SJSA1 (cell line): ENCODE measurements around the gene TBC1D5. TPM values are rescaled to one million over a fixed set of nuclear protein-coding genes. Genes with fewer than 3 reads are reported as not detected.
"Not testable (repeated sequence)": the region's sequence is repeated elsewhere in the genome, so short reads cannot be mapped to it uniquely, and the experiment has no call there.

Experiments used
- DNase-seq, 2 experiments: peaks; one replicate each; pipeline ENCODE4 v3.0.0-alpha.2; 2015 to 2020; ENCODE audit warnings: low spot score in 2 of 2, low read depth in 1 of 2
- H3K27ac ChIP-seq: fragments of 250-450 bp; sonication (Bioruptor Pico); 2 replicates; pipeline ENCODE4 v1.5.1; 2020; ENCODE audit warnings: mild to moderate bottlenecking, moderate library complexity
- H3K27me3 ChIP-seq: fragments of 250-450 bp; sonication (Bioruptor Pico); replicated peaks from 2 replicates; pipeline ENCODE4 v1.5.1; 2020; ENCODE audit warnings: mild to moderate bottlenecking, moderate library complexity
- H3K36me3 ChIP-seq: fragments of 250-450 bp; sonication (Bioruptor Pico); 2 replicates; pipeline ENCODE4 v1.5.1; 2020; ENCODE audit warnings: mild to moderate bottlenecking
- H3K4me1 ChIP-seq: fragments of 250-450 bp; sonication (Bioruptor Pico); replicated peaks from 2 replicates; pipeline ENCODE4 v1.6.1; 2021; ENCODE audit warnings: mild to moderate bottlenecking
- H3K4me3 ChIP-seq: fragments of 250-450 bp; sonication (Bioruptor Pico); 2 replicates; pipeline ENCODE4 v1.5.1; 2020; ENCODE audit warnings: mild to moderate bottlenecking
- H3K9me3 ChIP-seq: fragments of 250-450 bp; sonication (Bioruptor Pico); replicated peaks from 2 replicates; pipeline ENCODE4 v1.5.1; 2020; ENCODE audit warnings: mild to moderate bottlenecking
- total RNA-seq: library from RNA; depleted of rRNA; stranded (reverse); fragments of >200 nt; shearing (Covaris generic); gene quantifications from 2 replicates; pipeline ENCODE4 v1.2.3, GENCODE V29; 2014

The TBC1D5 gene
- total RNA-seq, 1 experiment from 2014 or later: 40.8 TPM

DNA sequence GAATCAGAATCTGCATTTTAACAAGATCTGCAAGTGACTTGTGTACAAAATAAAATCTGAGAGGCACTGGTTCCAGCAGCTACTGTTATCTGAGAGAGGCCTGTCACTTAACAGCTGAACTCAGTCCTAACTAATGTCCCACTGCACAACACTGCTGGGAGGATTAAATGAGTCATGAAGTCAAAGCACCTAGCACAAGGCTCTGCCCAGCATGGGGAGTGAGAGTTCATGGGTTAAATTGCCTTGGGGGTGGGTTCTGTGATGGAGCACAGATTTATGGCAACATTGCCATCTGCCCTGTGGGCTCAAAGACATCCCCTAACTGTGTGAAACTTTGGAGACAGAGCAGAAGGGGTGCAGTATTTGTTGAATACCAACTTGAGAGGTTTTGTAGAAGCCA, 606.7 kb downstream of the TBC1D5 start:
- no peaks in the 10 kb centered on the region for H3K4me1 ChIP-seq
- H3K27ac ChIP-seq: no peak overlapping the region
- H3K36me3 ChIP-seq: no peaks in the 10 kb centered on the region
- H3K27me3 ChIP-seq: no peaks in the 10 kb centered on the region
- no peak overlapping the region for H3K4me3 ChIP-seq
- no peaks in the 10 kb centered on the region for H3K9me3 ChIP-seq
- no peak for DNase-seq

DNA sequence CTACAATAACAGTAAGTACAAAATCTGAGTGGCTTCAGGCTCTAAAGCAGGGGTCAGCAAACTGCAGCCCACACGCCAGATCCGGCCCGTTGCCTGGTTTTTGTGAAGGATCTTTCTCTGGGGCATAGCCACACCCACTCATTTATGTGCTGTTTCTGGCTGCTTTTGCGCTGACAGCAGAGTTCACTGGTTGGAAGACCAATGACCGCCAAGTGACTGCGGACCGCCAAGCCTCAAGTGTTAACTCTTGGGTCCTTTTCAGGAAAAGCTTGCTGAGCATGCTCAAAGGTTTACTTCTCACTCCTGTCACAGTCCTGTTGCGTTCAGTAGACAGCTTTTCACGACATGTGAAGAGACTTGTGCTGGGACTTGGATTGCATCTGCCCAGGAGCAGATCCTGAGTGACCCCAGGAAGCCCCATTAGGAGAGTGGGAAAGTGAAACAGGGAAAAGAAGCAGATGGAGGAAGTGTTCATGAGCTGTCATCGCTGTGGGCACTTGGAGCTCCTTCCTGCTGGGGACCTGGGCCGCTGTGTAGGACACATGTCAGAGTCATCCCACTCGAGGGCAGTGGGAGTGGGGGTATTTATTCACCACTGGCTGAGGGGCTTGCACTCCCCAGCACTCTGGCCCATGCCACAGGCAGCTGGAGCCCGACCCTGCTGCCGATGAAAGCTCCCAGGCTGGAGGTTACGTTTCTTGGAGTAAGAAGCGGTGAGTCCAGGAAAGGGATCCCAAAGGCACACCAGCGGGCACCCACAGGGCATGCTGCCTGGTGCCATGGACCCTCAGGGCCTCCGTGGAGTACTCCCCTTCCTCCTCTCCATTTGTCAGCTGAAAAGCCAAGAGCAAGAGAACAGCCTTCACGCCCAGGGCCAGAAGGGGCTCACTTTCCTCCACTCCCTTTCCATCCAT, 608.5 kb downstream of the TBC1D5 start:
- Histone ChIP-seq H3K27me3 (no peaks in the 10 kb centered on the region), H3K27ac (no peak overlapping the region), H3K4me1 (no peaks in the 10 kb centered on the region), H3K9me3 (no peaks in the 10 kb centered on the region), H3K4me3 (no peak overlapping the region), H3K36me3 (no peaks in the 10 kb centered on the region)
- DNase-seq: no peak

DNA sequence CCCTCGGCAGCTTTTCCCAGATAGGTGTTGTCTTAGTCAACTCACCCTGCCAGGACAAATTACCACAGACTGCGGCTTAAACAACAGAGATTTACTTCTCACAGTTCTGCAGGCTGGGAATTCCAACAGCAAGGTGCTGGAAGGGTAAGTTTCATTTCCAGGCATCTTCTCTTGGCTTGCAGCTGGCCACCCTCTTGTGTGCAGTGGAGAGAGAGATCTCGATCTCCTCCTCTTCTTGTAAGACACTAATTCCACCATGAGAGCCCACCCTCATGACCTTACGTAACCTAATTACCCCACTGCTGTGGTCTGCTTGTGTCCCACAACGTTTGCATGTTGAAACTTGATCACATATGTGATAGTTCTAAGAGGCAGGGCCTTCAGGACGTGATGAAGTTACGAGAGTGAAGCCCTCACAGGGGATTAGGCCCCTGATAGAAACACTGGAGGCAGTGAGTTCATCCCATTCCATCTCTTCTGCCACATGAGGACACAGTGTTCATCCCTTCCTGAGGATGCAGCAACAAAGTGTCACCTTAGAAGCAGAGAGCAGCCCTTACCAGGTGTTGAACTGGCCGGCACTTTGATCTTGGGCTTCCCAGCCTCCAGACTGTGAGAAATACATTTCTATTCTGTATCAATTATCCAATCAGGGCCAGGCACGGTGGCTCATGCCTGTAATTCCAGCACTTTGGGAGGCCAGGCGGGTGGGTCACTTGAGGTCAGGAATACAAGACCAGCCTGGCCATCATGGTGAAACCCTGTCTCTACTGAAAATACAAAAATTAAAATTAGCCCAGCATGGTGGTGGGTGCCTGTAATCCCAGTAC, 609.9 kb downstream of the TBC1D5 start:
- Histone ChIP-seq H3K27ac (no peak overlapping the region), H3K4me1 (no peaks in the 10 kb centered on the region)
- DNase-seq: no peak

DNA sequence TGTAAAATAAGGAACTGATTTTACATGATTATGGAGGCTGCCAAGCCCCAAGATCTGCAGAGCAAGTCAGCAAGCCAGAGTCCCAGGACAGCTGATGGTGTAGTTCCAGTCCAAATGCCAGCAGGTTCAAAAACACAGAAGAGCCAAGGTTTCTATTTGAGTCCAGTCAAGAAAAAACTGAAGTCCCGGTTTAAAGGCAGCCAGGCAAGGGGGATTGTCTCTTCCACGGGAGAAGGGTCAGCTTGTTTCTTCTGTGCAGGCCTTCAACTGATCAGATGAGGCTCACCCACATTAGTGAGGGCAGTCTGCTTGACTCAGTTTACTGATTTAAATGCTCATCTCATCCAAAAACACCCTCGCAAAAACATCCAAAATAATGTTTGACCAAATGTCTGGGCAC, 611.5 kb downstream of the TBC1D5 start:
- Histone ChIP-seq H3K4me3 (no peak overlapping the region), H3K36me3 (no peaks in the 10 kb centered on the region), H3K4me1 (no peaks in the 10 kb centered on the region), H3K9me3 (no peaks in the 10 kb centered on the region), H3K27me3 (no peaks in the 10 kb centered on the region), H3K27ac (no peak overlapping the region)
- peak in 1 of 2 experiments; percentile 5 for DNase-seq

More for the DNA sequence above, 609.9 kb downstream of the TBC1D5 start:
- H3K36me3 ChIP-seq: no peaks in the 10 kb centered on the region
- H3K4me3 ChIP-seq: no peak overlapping the region
- H3K9me3 ChIP-seq: no peaks in the 10 kb centered on the region
- H3K27me3 ChIP-seq: no peaks in the 10 kb centered on the region

DNA sequence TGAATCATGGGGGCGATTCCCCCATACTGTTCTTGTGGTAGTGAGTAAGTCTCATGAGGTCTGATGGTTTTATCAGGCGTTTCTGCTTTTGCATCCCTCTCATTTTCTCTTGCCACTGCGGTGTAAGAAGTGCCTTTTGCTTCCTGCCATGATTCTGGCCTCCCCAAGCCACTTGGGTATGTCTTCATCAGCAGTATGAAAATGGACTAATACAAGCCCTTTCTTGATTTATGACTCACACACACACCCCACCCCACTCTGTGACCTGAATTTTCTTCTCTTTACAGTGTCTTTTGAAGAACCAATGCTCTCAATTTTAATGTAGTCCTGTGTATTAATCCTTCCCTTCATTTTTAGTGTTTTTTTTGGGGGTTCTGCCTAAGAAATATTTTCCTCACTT, 612.9 kb downstream of the TBC1D5 start:
- H3K4me3 ChIP-seq: no peak overlapping the region
- no peak overlapping the region for H3K27ac ChIP-seq
- no peaks in the 10 kb centered on the region for H3K27me3 ChIP-seq
- no peaks in the 10 kb centered on the region for H3K4me1 ChIP-seq
- H3K9me3 ChIP-seq: no peaks in the 10 kb centered on the region
- H3K36me3 ChIP-seq: no peaks in the 10 kb centered on the region
- no peak for DNase-seq

DNA sequence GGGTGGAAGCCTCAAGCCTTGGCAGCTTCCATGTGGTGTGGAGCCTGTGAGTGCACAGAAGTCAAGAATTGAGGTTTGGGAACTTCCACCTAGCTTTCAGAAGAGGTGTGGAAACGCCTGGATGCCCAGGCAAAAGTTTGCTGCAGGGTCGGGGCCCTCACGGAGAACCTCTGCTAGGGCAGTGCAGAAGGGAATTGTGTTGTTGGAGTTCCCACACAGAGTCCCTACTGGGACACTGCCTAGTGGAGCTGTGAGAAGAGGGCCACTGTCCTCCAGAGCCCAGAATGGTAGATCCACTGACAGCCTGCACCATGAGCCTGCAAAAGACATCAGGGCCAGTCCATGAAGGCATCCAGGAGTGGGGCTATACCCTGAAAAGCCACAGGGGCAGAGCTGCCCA, 613.8 kb downstream of the TBC1D5 start:
- not testable (repeated sequence) for H3K27ac ChIP-seq, H3K9me3 ChIP-seq, H3K36me3 ChIP-seq, H3K27me3 ChIP-seq, H3K4me3 ChIP-seq, H3K4me1 ChIP-seq
- peak in 1 of 2 experiments; percentile 8 for DNase-seq

DNA sequence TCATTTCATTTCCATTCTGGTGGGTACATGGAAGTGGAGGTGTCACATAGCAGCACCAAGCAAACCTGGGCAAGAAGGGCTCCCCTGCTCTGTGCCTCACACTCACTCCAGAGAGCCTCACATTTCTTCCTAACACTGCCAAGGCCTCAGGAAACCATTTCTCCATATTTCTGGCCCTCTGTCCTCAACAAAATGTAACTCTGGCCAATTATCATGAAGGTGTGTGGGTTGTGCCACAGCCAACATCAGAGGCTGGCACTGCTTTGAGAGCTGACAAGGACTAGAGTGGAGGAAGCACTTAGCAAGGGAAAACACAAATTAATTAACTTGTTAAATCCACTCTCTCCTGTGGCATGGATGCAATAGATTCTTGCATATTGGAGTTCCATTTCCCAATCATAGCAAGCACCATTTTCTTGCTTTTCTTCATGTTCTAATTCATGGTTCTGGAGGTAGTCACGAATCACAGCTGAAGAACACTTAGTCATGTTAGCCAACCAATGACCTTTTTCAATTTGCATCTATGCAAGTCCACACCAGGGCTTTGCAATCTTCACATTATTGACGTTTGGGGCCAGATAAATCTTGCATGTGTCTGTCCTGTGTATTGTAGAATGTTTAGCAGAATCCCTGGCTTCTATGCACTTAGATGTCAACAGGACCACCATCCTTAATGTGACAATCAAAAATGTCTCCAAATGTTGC, 616.5 kb downstream of the TBC1D5 start:
- no peaks in the 10 kb centered on the region for H3K36me3 ChIP-seq
- no peaks in the 10 kb centered on the region for H3K9me3 ChIP-seq
- no peak for DNase-seq
- H3K27ac ChIP-seq: no peak overlapping the region
- H3K27me3 ChIP-seq: no peaks in the 10 kb centered on the region
- H3K4me1 ChIP-seq: no peaks in the 10 kb centered on the region
- H3K4me3 ChIP-seq: no peak overlapping the region

DNA sequence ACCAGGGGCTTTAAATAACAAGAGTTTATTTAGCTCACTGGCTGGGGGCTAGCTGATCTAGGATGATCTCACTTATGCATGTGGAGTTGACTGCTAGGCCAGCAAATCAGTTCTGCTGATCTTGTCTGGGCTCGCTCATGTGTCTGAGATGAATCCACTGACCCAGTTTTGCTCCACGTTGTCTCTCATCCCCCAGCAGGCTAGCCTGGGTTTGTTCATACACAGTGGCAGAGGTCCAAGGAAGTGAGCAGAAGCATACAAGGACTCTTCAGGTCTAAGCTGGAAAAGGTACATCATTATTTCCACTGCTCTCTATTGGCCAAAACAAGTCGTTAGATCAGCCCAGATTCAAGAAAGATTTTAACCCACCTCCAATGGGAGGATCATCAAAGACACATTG, 619.7 kb downstream of the TBC1D5 start:
- Histone ChIP-seq H3K27ac (no peak overlapping the region), H3K4me3 (no peak overlapping the region), H3K4me1 (no peaks in the 10 kb centered on the region), H3K36me3 (no peaks in the 10 kb centered on the region), H3K27me3 (no peaks in the 10 kb centered on the region), H3K9me3 (no peaks in the 10 kb centered on the region)
- DNase-seq: no peak

DNA sequence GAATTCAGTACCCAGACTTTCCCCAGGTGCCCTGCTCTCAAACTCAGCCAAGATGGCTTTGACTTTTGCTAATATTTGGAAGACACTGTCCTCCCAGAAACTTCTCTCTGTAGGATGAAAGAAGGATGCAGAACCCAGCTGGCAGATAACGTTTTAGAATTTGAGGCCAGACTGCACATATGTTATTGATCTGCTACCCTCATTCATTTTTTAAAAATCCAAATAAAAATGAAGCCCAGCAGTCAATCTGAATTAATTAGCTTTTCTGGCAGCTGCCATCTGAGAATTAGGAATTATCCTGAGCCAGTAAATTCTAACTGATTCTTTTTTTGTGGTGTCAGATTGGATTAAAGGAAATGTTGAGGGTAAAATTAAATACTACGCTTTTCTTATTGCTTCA, 621.1 kb downstream of the TBC1D5 start:
- Histone ChIP-seq H3K4me3 (no peak overlapping the region), H3K27ac (no peak overlapping the region), H3K4me1 (no peaks in the 10 kb centered on the region), H3K36me3 (no peaks in the 10 kb centered on the region), H3K27me3 (no peaks in the 10 kb centered on the region), H3K9me3 (no peaks in the 10 kb centered on the region)
- DNase-seq: no peak

DNA sequence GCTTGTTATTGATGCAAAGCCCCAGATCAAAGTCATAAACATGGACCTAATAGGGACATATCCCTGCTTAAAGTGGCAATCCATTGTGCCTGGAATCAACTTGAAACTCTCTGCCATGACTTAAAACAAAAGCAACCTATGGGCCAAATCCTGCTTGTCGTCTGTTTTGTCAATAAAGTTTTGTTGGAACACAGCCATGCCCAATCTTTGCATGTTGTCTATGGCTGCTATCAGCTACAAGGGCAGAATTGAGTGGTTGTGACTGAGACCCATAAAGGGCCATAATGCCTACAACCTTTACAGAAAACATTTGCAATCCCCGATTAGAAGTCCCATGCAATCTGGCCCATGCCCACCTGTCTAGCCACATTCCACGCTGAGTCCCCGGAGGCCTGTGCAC, 622.3 kb downstream of the TBC1D5 start:
- Histone ChIP-seq H3K9me3 (no peaks in the 10 kb centered on the region), H3K36me3 (no peaks in the 10 kb centered on the region), H3K4me3 (no peak overlapping the region), H3K4me1 (no peaks in the 10 kb centered on the region), H3K27ac (no peak overlapping the region), H3K27me3 (no peaks in the 10 kb centered on the region)
- no peak for DNase-seq

DNA sequence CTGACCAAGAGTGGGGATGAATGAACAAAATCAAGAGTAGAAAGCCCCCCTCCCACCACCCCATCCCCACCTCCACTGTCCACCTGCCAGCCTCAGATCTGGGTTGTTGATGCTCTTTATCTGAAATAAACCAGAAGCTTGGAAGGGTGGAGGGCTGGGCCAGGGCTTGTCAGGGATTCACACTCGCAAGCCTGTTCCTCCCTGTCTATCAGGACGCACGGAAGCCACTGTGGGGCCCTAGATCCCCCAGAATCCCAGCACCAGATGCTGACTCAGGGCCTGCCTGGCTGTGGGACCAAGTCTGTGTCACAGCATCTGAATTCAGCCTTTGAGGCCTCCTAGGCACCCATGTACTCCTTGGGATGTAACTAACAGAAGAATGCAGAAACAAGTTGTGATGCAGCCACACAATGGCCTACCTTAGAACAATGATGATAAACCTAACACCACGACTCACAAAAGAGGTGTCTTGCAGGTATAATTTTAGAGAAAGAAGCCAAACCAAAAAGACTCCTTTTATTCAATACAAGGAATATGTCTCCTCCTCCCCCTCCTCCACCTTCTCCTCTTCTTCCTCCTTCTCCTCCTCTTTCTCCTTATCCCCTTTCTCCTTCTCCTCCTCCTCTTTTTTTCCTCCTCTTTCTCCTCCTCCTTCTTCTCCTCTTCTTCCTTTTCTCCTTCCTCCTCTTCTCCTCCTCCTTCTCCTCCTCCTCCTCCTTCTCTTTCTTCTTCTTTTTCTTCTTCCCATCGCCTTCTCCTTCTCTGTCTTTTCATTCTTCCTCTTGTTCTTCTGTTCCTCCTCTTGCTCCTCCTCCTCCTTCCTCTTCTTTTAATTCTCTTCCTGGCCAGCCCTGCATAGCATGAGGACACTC, 623.0 kb downstream of the TBC1D5 start:
- DNase-seq: no peak
- H3K9me3 ChIP-seq: no peaks in the 10 kb centered on the region
- H3K27ac ChIP-seq: no peak overlapping the region

DNA sequence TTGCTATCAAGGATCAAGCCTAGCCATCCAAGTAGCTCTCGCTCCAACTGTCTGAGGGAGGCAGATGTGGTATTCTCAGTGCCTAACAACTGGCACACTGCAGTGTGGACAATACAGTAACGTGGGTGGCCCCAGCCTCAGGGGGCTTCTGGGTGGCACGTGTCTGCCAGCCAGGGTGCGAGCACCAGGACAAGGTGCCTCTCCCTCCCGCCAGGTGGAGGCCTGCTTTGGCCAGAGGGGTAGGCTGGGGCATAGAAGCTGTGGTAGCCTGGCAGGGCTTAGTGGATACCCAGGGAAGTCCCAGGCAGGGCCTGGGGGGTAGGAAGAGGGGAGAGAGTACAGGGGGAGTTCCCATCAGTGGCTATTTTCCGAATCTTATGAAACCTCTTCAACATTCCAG, 623.7 kb downstream of the TBC1D5 start:
- H3K9me3 ChIP-seq: no peaks in the 10 kb centered on the region

More for the DNA sequence above, 623.0 kb downstream of the TBC1D5 start:
- H3K27me3 ChIP-seq: no peaks in the 10 kb centered on the region
- H3K4me3 ChIP-seq: no peak overlapping the region
- H3K36me3 ChIP-seq: no peaks in the 10 kb centered on the region
- H3K4me1 ChIP-seq: no peaks in the 10 kb centered on the region

DNA sequence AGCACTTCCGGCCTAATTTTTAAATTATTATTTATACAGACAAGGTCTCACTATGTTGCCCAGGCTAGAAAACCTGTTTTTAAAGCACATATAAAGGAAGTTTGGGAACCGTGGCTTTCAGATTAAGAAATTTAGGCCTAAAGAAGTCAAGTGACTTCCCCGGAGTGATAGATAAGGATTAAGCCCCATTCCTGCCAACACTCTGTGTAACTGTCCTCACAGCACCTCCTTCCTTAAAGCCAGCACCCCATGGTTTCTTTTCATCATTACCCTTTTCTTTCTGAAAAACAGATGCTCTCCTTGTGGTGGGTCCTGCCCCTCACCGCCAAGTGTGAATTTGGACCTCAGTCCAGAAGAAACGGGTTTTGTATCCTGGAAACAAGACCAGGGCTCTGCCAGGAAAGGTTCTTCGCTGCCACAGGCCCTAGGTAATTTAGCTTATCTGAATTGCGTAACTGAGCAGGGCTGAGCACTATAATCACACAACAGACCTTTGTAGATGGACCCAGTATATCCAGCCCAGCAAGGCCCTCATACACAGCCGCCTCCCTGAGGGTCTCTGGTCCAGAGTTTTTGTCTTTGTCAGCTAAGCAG, 626.3 kb downstream of the TBC1D5 start:
- Histone ChIP-seq H3K4me3 (no peak overlapping the region), H3K9me3 (no peaks in the 10 kb centered on the region), H3K4me1 (no peaks in the 10 kb centered on the region), H3K27me3 (no peaks in the 10 kb centered on the region), H3K27ac (no peak overlapping the region), H3K36me3 (no peaks in the 10 kb centered on the region)
- no peak for DNase-seq

More for the DNA sequence above, 623.7 kb downstream of the TBC1D5 start:
- Histone ChIP-seq H3K4me1 (no peaks in the 10 kb centered on the region), H3K27me3 (no peaks in the 10 kb centered on the region), H3K36me3 (no peaks in the 10 kb centered on the region), H3K4me3 (no peak overlapping the region), H3K27ac (no peak overlapping the region)
- no peak for DNase-seq
